ENCODE results near the gene ZNF335. TPM values are rescaled to one million over a fixed set of nuclear protein-coding genes. Genes with fewer than 3 reads are reported as not detected.

ZNF335 gene
- total and polyA plus RNA-seq, 2 of the 8 experiments (the other 6 are each of a cell fraction or from before 2014, with no cell fraction given): 12.4 to 14.6 TPM

DNA sequence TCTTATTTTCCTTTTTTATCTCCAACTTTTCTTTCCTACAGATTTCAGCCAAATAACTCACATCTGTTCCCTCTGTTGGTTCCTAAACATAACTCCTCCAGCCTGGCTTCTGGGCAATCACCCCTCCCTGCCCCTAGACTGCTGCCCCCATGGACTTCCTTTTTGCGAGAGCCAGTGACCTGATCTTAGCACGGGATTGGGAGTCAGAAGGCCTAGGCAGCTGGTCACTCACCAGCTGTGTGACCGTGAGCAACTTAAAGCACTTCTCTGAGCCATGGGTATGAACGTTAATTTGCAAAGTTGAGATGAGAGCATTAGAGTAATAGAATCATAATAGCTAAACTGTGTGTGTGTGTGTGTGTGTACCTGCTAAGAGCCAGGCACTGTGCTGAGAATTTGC lies 32.2 kb upstream of the ZNF335 start:
- Histone ChIP-seq H3K79me1 (ENCODE audit: low read depth, low read length) (no peaks in the 10 kb centered on the region), H3K9me3 (ENCODE audit: insufficient read depth in 2 of 2, low read depth in 1 of 2, low read length in 1 of 2) (no peaks in the 10 kb centered on the region), H3K4ac (replicated peaks; ENCODE audit: insufficient read length, low read depth, low read length) (no peak overlapping the region), H3K36me3 (ENCODE audit: control insufficient read depth in 2 of 4, insufficient read depth in 4 of 4, low read length in 3 of 4) (no peaks in the 10 kb centered on the region), H4K20me1 (replicated peaks in 1 of 2; ENCODE audit: control insufficient read depth in 1 of 2, insufficient read depth in 2 of 2, low read length in 2 of 2) (no peaks in the 10 kb centered on the region), H3K4me2 (ENCODE audit: insufficient read depth in 1 of 2, low read depth in 2 of 2, low read length in 2 of 2) (peak overlapping the region in 1 of 2 experiments; percentile 27; a peak in 1 of 4 replicates), H2BK15ac (ENCODE audit: low read length) (no peak overlapping the region), H2BK20ac (ENCODE audit: low read length) (peak overlapping the region; percentile 40; the same call in 1 of the 2 replicates), H3K27me3 (replicated peaks in 1 of 4; ENCODE audit: control insufficient read depth in 3 of 4, extremely low read depth in 1 of 4, insufficient read depth in 3 of 4, low read length in 3 of 4) (no peaks in the 10 kb centered on the region), H4K5ac (ENCODE audit: insufficient read length, low read depth, low read length) (no peak overlapping the region), H3K9ac (replicated peaks in 1 of 4; ENCODE audit: extremely low read depth in 1 of 4, low read depth in 3 of 4, low read length in 3 of 4) (no peak overlapping the region), H3K4me3 (ENCODE audit: extremely low read depth in 1 of 4, insufficient read depth in 2 of 4, low read depth in 3 of 4, low read length in 4 of 4) (no peak overlapping the region), H3K14ac (ENCODE audit: insufficient read length) (no peak overlapping the region), H4K8ac (ENCODE audit: extremely low read depth, insufficient read depth, low read length) (0 out of 2 replicates have a peak overlapping the region, but pooled peaks have one; percentile 43), H2BK120ac (replicated peaks; ENCODE audit: low read depth, low read length) (peak overlapping the region; percentile 21), H3K27ac (ENCODE audit: low read depth, low read length) (no peak overlapping the region), H3K18ac (ENCODE audit: extremely low read depth, low read length) (no peak overlapping the region), H3K23me2 (ENCODE audit: low read depth, low read length) (peaks cover 2% of the 10 kb centered on the region; the same call in 1 of the 2 replicates), H2BK12ac (ENCODE audit: low read depth, low read length) (peak overlapping the region; percentile 6; the same call in 1 of the 2 replicates), H2AK5ac (ENCODE audit: low read depth, low read length) (no peak overlapping the region), H4K91ac (replicated peaks; ENCODE audit: insufficient read length, low read length) (peak overlapping the region; percentile 22), H3K4me1 (replicated peaks in 1 of 4; ENCODE audit: control insufficient read depth in 3 of 4, insufficient read depth in 4 of 4, low read length in 3 of 4) (peaks cover 12 to 34% (median 17%) of the 10 kb centered on the region in 4 experiments), H2AFZ (ENCODE audit: low read length) (no peak overlapping the region), H2BK5ac (ENCODE audit: low read depth, low read length) (peak overlapping the region; percentile 41; the same call in 1 of the 2 replicates), H3K56ac (replicated peaks; ENCODE audit: insufficient read length, low read depth, low read length) (no peak overlapping the region), H3K23ac (ENCODE audit: insufficient read length) (no peak overlapping the region), H3K79me2 (ENCODE audit: control insufficient read depth in 1 of 2, insufficient read depth in 2 of 2, low read length in 2 of 2) (no peaks in the 10 kb centered on the region)
- POLR2A ChIA-PET (ENCODE audit: partially characterized antibody): interaction anchor here (1.9 kb wide), 1 partner anchor 10 kb away, joined by 7 read pairs; no protein-coding TSS in a partner anchor
- peak; percentile 40; the same call in 1 of the 2 replicates for TF ChIP-seq KDM1A (IDR thresholded peaks at IDR 0.05; ENCODE audit: borderline replicate concordance, low read length)
- TF ChIP-seq, protein P1, sequence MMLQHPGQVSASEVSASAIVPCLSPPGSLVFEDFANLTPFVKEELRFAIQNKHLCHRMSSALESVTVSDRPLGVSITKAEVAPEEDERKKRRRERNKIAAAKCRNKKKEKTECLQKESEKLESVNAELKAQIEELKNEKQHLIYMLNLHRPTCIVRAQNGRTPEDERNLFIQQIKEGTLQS (IDR thresholded peaks at IDR 0.05; ENCODE audit: insufficient read depth, low read depth, low read length): no peak
- FAIRE-seq (no peak), DNase-seq (ENCODE audit: low read depth in 1 of 2, low spot score in 2 of 2) (no peak)
- CTCF ChIA-PET (ENCODE audit: partially characterized antibody): interaction anchor here (1.3 to 14.5 kb wide), 4 partner anchors 9 to 205 kb away, joined by 3 to 114 read pairs (median 18); no protein-coding TSS in a partner anchor
- WGBS, 2 experiments (ENCODE audit: extremely low coverage in 1 of 2, insufficient coverage in 1 of 2, insufficient read length in 1 of 2, insufficient replicate concordance in 2 of 2, low coverage in 1 of 2, low lambda C conversion rate in 2 of 2, missing lambda C conversion rate in 1 of 2): 70% methylated on average over 4 of the region's 4 CpGs; no CpG with 5 or more reads in 1 of the 2 experiments

All from H1 (cell line).